Jurkat, Clone E6-1 (cell line): Measurements from ENCODE around the gene GJA4. TPM values are rescaled to one million over a fixed set of nuclear protein-coding genes. Genes with fewer than 3 reads are reported as not detected.

ENCODE experiments used
- DNase-seq: peaks from one replicate; pipeline ENCODE4 v3.0.0-alpha.2; 2011; ENCODE audit warnings: low read depth, low spot score
- H3K4me3 ChIP-seq: 2 replicates; pipeline ENCODE4 v1.5.1; 2011; ENCODE audit warnings: mild to moderate bottlenecking, low read length, control low read depth, moderate library complexity
- polyA plus RNA-seq: library from polyadenylated mRNA; unstranded; fragments of >200 nt; gene quantifications from one replicate; pipeline ENCODE4 v1.2.1, GENCODE V29; 2012; ENCODE audit warnings: missing spikeins; ENCODE audit not compliant: insufficient read length, insufficient read depth

GJA4 gene
- not detected for polyA plus RNA-seq

DNA sequence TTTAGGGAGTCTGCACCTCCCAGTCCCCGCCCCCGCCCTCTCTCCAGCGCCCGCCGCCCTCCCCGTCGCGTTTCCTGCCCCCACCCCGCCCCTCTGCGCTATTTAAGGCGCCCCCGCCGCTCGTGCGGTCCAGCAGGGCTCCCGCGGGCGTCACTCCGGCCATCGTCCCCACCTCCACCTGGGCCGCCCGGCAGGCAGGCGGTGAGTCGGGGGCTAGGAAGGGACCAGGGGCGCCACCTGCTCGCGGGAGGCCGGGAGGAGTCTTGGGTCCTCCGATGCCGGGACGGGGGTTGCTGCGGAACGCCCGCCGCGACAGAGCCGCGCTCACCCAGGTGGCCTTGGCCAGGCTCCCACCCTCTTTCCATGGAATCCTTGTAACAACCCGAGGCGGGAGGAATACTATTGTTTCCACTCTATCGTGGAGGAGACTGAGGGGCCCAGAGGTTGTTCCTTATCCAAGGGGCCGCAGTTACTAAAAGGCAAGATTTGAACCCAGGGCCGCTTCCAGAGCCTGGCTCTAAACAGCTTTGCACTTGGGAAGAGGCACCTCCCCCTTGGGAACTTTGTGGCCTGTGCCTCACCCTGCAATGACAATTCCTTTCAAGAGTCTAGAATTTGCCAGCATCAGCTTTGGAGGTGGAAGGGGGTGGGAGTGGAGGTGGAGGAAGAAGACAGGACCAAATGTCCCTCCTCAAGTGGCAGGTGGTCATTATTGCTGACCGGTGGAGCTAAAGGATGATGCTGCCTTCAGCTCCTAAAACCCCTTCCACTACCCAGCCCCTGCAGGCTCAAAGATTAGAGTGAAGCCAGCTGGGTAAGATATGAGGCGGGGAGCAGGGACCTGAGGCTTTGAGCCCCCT lies at the start of gene GJA4:
GJA4 (plus strand) TSS at position 132 of the 860 bp plus-strand sequence. CDS start 1,215 bp downstream, outside the sequence.
- no peak within 1 kb of the TSS for H3K4me3 ChIP-seq
- no peak for DNase-seq

DNA sequence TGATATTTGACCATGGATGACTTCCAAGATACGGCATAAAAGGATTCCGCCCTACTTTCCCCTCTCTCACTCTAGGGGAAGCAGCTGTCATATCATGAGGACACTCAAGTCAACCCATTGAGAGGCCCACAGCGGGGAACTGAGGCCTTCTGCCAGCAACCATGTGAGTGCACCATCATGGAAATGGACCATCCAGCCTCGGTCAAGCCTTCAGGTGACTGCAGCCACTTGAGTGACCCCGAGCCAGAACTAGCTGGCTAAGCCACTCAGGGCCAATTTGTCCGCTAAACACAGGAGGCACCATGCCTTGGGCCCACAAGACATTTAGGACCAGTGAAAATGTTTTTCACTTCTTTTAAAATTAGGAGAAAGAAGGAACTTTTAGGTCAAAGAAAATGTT lies 49.0 kb upstream of the GJA4 start:
- H3K4me3 ChIP-seq, result no peak overlapping the region
- no peak for DNase-seq

DNA sequence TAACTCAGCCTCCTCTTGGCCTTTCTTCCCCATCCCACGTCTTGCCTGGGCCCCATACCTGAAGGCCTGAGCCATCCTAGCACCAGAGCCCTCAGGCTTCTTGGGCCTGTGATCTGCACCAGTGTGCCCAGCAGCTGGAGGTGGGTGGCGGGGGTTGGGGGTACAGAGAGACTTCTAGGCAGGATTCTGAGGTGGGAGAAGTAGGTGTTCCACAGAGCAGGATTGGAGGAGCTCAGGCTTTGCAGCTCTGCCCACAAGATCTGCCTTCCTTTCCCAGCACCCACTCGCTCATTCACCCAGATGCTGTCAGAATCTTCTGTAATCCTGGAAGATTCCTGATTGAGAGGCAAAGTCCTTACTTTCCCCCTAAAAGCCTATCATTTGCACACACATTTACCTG lies 47.9 kb upstream of the GJA4 start:
- no peak for DNase-seq
- no peak overlapping the region for H3K4me3 ChIP-seq

DNA sequence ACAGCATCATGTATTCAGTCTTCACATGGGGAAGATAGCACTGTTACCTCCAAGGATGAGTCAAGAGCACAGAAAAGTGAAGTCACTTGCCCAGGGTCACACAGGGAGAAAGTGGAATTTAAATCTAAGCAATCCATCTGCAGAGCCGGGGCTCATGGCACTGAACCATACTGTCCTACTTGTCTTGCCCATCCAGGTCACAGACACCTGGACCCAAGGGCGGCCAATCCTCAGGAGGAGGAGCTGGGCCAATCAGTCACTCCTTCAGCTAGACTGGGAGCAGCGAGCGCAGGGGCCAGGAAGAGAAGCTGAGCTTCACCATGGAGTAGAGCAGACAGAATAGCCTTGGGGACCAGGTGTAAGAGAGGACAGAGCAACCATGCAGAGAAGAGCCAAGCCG lies 47.1 kb upstream of the GJA4 start:
- H3K4me3 ChIP-seq, result no peak overlapping the region
- DNase-seq, result no peak

DNA sequence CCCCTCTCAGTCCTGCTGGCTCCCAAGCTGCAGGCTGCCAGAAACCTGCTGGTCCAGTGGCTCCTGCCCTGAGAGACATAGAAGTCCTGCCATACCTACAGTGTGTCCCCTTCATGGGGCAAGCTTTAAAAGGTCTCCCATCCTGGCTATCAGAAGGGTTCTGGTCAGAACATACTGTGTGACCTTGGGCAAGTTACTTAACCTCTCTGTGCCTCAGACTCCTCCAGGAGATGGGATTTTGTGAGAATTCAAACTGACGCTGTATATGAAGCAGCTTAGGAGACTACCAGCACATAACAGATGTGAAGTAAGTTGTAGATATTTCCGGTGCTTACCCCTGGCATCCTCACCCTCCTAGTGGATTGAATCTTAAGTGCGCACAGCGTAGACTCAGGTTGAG lies 46.7 kb upstream of the GJA4 start:
- H3K4me3 ChIP-seq, result no peak overlapping the region
- no peak for DNase-seq

DNA sequence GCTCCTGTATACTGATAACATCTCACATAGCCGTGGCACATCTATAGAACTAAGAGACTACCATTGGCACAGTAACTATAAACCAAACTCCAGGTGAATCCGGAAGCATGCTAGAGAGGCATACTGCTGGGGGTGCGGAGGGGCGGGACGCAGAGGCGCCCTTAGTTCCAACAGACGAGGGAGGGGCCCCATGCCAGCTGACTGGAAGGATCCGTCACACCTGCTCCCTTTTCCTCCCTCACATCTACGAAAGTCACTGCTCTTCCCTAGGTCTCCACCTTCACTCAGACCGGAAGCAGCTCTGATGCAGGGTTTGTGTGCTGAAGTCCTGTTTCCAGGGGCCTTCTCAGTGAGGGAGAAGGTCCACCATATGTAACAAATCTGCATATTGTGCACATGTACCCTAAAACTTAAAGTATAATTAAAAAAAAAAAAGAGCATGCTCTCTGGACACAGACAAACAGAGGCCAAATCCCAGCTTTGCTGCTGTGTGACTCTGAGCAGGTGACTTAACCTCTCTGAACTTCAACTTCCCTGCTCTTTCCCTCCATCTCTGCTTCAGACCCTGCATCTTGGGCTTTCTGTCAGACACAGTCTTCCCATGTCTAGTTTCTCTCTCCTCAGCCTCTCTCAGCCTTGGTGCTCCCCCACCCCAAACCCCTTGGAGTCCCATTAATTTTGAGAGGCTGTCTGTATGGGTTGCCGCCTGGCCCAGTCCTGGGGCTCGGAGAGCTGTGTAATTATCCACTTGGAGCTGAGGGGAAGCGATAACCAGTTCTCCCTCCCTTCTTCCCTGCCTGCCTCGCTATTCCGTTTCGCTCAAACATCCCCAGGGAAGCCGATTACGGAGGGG lies 45.8 kb upstream of the GJA4 start:
- H3K4me3 ChIP-seq, result no peak overlapping the region

DNA sequence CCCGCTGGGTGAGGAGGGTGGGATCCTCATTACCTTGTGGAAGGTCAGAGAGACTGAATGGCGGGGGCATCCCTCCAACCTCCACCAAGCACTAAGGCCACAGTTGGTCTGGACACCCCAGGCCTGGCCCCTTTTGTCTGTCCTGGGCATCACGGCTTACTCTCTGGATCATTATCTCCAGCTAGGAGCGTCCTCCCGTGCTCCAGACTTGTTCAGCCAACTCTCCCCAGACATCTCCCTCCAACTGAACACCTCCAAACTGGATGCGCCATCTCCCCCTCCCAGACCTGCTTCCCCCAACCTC lies 45.2 kb upstream of the GJA4 start:
- DNase-seq, result no peak
- H3K4me3 ChIP-seq, result no peak overlapping the region

More for the DNA sequence above, 45.8 kb upstream of the GJA4 start:
- DNase-seq, result no peak

DNA sequence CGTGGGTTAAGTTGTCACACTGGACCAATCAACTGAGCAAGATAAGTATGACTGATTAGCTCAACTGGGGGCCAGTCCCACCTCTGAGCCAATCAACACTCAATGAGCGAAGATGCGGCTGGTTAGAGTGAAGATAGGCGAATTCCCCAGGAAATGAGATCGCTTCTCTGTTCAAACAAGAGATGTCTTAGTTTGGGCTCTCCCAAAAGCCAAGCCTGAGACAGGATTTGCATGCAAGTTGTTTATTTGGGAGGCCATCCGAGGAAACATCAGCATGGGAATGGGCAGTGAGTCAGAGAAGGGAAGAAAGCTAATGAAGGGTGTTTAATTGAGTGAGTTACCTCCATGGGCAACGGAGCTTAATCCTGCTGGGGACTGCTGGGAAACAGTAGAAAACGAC lies 42.8 kb upstream of the GJA4 start:
- no peak overlapping the region for H3K4me3 ChIP-seq
- no peak for DNase-seq

DNA sequence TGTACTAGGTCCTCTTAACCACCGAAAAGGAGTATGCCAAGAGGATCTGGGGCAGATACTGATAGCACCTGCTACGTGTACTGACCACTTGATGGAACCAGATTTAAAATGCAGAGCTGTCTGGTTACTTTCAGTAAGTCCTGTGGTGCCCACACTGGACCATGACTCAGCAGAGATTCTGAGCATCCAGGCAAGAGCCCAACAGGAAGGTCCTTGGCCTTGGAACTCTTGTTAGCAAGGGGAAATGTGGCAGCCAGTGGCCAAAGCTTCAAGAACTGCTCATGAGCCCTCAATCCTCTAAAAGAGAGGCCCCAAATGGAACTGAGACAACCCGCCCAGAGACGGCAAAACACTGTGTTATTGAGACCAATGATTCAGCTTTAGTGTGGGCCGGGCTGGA lies 42.2 kb upstream of the GJA4 start:
- H3K4me3 ChIP-seq, result no peak overlapping the region
- DNase-seq, result no peak

DNA sequence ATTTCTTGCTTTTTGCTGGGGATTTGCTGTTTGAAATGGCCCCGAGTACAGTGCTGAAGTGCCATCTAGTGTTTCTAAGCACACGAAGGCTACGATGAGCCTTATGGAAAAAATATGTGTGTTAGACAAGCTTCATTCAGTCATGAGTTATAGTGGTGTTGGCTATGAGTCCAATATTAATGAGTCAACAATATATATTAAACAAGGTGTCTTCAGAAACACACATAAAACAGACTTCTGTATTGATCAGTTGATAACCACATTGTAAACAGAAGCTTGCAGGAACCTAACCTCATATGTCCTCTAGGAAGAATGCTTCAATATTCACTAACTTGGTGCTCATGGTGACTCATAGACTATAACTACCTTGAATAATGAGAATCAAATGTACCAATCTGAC lies 39.6 kb upstream of the GJA4 start:
- no peak for DNase-seq
- no peak overlapping the region for H3K4me3 ChIP-seq

DNA sequence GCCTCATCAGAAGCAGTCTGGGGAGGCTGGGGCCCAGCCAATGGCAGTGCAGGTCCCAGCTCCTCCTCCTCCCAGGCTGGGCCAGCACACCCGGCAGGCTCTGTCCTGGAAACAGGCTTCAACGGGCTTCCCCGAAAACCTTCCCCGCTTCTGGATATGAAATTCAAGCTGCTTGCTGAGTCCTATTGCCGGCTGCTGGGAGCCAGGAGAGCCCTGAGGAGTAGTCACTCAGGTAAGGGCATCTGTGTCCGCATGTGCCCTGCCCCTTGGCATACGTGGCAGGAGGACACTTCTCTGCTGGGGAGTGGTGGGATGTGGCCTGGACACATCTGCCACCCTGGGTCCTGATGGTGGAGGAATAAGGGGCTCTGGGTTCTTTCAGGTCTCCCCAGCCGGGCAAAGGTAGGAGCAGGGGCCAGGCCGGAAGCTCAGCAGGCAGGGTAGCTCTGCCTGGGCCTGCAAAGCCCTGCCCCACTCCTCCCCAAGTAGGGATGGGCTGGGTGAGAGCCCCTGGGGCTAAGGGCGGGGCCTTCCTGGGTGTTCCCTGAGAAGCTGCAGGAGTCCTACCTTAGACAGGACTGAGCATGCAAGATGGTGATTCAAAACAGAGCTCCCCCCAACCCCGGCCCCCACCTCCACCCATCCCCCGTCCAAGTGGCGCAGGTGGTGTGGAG lies 37.7 kb upstream of the GJA4 start, which contains the start of gene GJB5:
GJB5 (plus strand) TSS at position 84 of the 674 bp plus-strand sequence. CDS start 2,284 bp downstream, outside the sequence.
- no peak within 1 kb of the TSS for H3K4me3 ChIP-seq
- no peak for DNase-seq

DNA sequence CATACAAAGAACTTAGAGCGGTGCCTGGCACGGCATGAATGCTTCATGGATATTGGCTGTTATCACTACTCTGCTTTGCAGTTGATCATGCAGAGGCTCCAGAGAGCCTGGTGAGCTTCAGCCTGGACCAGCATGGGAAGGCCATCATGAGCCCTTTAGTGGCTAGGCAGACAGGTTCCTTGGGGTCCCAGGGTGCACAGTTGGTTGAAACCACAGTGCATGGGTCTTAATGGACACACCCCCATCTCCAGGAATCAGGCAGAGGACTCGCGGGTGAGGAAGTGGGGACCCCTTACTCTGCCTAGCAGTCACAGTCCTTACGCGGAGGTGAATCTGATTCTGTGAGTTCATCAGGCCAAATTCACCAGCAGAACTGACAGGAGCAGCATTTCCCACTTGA lies 36.8 kb upstream of the GJA4 start:
- no peak for DNase-seq
- H3K4me3 ChIP-seq, result no peak overlapping the region

DNA sequence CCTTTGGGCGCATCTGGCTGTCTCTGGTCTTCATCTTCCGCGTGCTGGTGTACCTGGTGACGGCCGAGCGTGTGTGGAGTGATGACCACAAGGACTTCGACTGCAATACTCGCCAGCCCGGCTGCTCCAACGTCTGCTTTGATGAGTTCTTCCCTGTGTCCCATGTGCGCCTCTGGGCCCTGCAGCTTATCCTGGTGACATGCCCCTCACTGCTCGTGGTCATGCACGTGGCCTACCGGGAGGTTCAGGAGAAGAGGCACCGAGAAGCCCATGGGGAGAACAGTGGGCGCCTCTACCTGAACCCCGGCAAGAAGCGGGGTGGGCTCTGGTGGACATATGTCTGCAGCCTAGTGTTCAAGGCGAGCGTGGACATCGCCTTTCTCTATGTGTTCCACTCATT lies 35.4 kb upstream of the GJA4 start:
- DNase-seq, result no peak
- no peak overlapping the region for H3K4me3 ChIP-seq

DNA sequence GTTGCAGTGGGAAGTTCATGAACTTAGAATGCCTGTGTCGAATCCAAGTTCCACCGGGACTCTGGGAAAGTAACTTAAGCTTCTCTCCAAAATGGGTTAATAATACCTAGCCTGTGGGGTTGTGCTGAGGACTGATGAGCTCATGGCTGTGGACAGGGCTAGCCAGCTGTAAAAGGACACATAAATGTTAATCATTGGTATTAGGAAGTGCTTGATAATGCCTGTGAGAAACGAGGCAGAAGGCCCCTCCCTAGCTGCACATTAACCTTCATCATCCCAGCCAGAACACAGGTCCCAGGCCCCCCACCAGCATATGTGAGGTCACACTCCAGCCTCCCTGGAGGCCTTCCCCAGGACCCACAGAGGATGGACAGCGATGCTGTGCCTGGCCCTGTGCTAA lies 34.0 kb upstream of the GJA4 start:
- DNase-seq, result no peak
- no peak overlapping the region for H3K4me3 ChIP-seq

DNA sequence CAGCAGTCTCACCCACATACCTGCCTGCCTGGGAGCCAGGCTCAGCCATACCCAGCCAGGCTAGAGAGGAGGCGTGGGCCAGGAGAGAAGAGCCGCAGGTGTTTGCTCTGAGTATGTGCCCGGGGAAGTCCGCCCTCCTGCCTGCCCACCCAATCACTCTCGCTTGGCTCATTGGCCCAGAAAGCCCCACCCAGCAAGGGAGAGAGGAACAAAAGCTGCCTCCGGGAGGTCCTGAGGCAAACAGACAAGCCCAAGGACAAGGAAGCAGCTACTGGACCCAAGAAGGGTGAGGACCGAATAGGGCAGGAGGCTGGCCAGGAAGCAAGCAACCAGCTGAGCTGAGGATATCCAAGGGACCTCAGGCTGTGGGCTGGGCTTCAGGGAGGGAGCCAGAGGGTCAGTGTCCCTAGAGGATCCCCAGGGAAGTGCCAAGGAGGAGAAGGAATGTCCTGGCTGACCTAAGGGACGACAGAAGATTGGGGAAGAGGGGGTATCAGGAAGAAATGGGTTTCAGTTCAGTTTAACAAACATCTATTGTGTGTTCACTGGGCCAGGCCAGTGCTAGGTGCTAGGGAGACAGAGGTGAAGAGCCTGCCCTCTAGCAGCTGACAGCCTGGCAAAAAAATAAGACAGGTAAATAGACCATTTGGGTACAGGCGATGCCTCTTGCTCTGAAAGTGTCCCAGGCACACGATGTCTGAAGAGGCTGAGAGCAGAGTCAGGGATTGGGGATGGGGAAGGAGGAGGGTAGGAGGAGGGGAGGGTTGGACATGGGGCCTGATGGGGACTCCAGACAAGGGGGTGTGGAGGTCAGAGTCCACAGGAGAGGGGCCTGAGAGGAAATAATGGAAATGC lies 33.1 kb upstream of the GJA4 start, which contains the start of gene GJB4:
GJB4 (plus strand) TSS at position 238 of the 855 bp plus-strand sequence. CDS start 1,515 bp downstream, outside the sequence.
- no peak for DNase-seq
- no peak within 1 kb of the TSS for H3K4me3 ChIP-seq

DNA sequence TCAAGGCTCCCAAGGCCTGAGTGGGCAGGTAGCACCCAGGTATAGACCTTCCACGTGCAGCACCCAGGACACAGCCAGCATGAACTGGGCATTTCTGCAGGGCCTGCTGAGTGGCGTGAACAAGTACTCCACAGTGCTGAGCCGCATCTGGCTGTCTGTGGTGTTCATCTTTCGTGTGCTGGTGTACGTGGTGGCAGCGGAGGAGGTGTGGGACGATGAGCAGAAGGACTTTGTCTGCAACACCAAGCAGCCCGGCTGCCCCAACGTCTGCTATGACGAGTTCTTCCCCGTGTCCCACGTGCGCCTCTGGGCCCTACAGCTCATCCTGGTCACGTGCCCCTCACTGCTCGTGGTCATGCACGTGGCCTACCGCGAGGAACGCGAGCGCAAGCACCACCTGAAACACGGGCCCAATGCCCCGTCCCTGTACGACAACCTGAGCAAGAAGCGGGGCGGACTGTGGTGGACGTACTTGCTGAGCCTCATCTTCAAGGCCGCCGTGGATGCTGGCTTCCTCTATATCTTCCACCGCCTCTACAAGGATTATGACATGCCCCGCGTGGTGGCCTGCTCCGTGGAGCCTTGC lies 31.5 kb upstream of the GJA4 start:
- no peak for DNase-seq
- no peak overlapping the region for H3K4me3 ChIP-seq

DNA sequence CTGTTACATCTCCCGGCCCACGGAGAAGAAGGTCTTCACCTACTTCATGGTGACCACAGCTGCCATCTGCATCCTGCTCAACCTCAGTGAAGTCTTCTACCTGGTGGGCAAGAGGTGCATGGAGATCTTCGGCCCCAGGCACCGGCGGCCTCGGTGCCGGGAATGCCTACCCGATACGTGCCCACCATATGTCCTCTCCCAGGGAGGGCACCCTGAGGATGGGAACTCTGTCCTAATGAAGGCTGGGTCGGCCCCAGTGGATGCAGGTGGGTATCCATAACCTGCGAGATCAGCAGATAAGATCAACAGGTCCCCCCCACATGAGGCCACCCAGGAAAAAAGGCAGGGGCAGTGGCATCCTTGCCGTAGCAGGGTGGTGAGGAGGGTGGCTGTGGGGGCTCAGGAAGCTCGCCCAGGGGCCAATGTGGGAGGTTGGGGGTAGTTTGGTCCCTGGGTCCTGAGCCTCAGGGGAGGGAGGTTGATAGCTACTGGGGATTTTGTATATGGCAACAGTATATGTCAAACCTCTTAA lies 31.0 kb upstream of the GJA4 start:
- no peak overlapping the region for H3K4me3 ChIP-seq
- no peak for DNase-seq

DNA sequence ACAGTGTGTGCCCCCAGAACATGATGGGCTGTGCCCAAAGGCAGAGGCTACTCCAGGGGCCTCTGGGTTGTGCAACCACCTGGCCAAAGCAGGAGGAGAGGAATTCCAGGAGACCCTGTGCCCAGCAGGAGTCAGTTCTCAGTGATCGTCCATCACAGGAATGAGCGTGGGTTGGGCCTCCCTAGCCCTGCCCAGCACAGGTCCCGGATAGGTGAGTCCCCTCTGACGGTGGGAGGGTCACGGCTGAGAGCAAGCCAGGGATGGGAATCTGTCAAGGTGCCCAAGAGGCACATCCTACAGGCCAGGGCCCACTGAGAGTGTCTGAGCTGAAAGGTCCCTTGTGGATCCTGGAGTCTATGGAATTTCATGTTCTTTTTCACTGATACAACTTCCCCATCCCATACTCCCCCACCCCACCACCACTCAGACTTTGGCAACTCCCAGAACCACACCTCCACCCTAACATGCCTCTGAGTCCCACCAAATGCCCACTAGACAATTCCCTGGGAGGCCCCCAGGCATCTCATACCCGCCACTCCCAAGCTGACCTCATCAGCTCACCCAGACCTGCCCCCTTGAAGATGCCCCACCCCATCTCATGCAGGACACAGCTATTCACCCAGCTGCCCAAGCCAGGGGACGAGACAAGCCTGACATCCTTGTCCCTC lies 30.2 kb upstream of the GJA4 start:
- H3K4me3 ChIP-seq, result no peak overlapping the region
- DNase-seq, result no peak
